Activated B cell treated with CpG ODN at 0.5 μM for 24 hours (primary cell): ENCODE measurements around the gene FADS1. TPM values are rescaled to one million over a fixed set of nuclear protein-coding genes. Genes with fewer than 3 reads are reported as not detected.

Source experiments
- ATAC-seq: fragments of 200-7000 bp; cut with Tn5 transposase; one replicate; pipeline ENCODE4 v1.10.0; 2021; ENCODE audit warnings: low read depth, mild to moderate bottlenecking, moderate library complexity
- CTCF ChIA-PET: fragments of 350-600 bp; sonication (Branson Sonifier 250); formaldehyde crosslinking; loops from one replicate; lab custom pipeline; 2021; ENCODE audit warnings: antibody characterized with exemption; lab: Charles Lee
- POLR2A ChIA-PET: fragments of 350-600 bp; sonication (Branson Sonifier 250); formaldehyde crosslinking; loops from one replicate; lab custom pipeline; 2021; ENCODE audit warnings: antibody characterized with exemption; lab: Charles Lee
- DNase-seq: peaks from one replicate; pipeline ENCODE4 v3.0.0; 2022
- H3K27ac Mint-ChIP-seq: one replicate; pipeline ENCODE4 v1.8.0; 2020; ENCODE audit warnings: mixed read lengths
- H3K27me3 Mint-ChIP-seq: one replicate; pipeline ENCODE4 v1.8.0; 2021; ENCODE audit warnings: mixed read lengths
- H3K36me3 Mint-ChIP-seq: one replicate; pipeline ENCODE4 v1.8.0; 2021; ENCODE audit warnings: low read depth, mixed read lengths
- H3K4me1 Mint-ChIP-seq: one replicate; pipeline ENCODE4 v1.8.0; 2021; ENCODE audit warnings: mixed read lengths
- H3K4me3 Mint-ChIP-seq: one replicate; pipeline ENCODE4 v1.8.0; 2020; ENCODE audit warnings: mild to moderate bottlenecking, mixed read lengths
- H3K9me3 Mint-ChIP-seq: one replicate; pipeline ENCODE4 v1.8.0; 2020; ENCODE audit warnings: mixed read lengths
- intact Hi-C: fragments of 100-400 bp; cut with micrococcal nuclease; formaldehyde crosslinking; loops from one replicate; pipeline ENCODE4 v1.15.1; 2024
- total RNA-seq: library from RNA; stranded (reverse); gene quantifications from 2 replicates; pipeline ENCODE4 v1.2.3, GENCODE V29; 2022
- TF ChIP-seq, protein P1 (sequence below): fragments of 200-600 bp; IDR thresholded peaks from one replicate; pipeline ENCODE4 v1.8.0; 2022; ENCODE audit warnings: antibody characterized with exemption, mild to moderate bottlenecking

Gene FADS1
- total RNA-seq, 1 donor from 2014 or later: 23.3 TPM

DNA sequence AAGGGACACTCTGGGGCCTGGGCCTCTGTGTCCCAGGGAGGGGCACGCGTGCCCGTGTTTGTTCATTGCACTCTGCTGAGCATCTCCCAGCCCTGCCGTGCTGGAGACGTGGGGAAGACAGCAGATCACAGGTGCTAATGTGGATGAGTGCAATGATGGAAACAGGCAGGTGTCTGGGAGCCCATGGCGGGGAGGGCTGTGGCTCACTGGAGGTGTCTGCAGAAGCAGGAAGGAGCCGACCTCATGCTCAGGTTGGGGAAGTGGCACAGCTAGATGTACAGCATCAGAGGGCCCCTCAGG lies 32.3 kb downstream of the FADS1 start:
- ChIA-PET CTCF (no interaction called here), POLR2A (no interaction called here)
- Mint-ChIP-seq H3K27me3 (no peaks in the 10 kb centered on the region), H3K27ac (no peak overlapping the region), H3K36me3 (peaks cover 48% of the 10 kb centered on the region), H3K9me3 (no peaks in the 10 kb centered on the region), H3K4me3 (no peak overlapping the region), H3K4me1 (peaks cover 15% of the 10 kb centered on the region)
- TF ChIP-seq, protein P1, sequence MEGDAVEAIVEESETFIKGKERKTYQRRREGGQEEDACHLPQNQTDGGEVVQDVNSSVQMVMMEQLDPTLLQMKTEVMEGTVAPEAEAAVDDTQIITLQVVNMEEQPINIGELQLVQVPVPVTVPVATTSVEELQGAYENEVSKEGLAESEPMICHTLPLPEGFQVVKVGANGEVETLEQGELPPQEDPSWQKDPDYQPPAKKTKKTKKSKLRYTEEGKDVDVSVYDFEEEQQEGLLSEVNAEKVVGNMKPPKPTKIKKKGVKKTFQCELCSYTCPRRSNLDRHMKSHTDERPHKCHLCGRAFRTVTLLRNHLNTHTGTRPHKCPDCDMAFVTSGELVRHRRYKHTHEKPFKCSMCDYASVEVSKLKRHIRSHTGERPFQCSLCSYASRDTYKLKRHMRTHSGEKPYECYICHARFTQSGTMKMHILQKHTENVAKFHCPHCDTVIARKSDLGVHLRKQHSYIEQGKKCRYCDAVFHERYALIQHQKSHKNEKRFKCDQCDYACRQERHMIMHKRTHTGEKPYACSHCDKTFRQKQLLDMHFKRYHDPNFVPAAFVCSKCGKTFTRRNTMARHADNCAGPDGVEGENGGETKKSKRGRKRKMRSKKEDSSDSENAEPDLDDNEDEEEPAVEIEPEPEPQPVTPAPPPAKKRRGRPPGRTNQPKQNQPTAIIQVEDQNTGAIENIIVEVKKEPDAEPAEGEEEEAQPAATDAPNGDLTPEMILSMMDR: no peak
- DNase-seq: no peak
- intact Hi-C loops: no loop called here
- no peak for ATAC-seq

DNA sequence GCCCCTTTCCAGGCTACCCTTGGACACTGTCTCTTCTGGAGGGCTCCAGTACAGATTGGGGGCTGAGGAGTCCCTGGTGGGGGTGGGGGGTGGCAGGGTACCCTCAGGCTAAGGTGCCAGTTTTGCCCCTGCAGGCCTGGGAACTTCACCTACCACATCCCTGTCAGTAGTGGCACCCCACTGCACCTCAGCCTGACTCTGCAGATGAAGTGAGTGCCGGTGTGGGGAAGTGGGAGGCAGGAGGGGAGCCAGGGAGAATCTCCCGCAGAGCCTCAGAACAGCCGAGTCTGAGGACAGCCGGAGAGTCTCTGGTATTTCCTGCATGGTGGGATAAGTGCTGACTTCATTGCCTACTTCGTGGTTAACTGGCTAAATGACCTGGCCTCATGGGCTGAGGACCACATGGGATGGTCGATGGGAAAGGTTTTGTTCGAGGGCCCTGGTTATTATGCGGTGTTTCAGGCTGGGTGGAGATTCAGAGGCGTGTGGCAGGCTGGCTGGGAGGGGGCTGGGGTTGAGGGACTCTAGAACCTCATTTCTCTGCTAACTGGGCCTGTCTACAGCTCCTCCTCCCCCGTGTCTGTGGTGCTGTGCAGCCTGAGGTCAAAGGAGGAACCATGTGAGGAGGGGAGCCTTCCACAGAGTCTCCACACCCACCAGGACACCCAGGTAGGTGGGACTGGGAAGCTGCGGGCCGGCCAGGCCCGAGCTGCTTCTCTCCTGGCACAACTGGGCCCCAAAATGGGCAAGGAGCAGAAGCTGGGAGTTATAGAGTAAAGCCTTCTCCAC lies 32.9 kb downstream of the FADS1 start:
- Mint-ChIP-seq H3K9me3 (no peaks in the 10 kb centered on the region), H3K4me1 (peaks cover 15% of the 10 kb centered on the region), H3K36me3 (peaks cover 44% of the 10 kb centered on the region), H3K27me3 (no peaks in the 10 kb centered on the region), H3K4me3 (no peak overlapping the region), H3K27ac (no peak overlapping the region)
- TF ChIP-seq, protein P1: no peak
- DNase-seq: no peak
- ChIA-PET POLR2A (no interaction called here), CTCF (no interaction called here)
- ATAC-seq: no peak
- intact Hi-C loops: no loop called here

DNA sequence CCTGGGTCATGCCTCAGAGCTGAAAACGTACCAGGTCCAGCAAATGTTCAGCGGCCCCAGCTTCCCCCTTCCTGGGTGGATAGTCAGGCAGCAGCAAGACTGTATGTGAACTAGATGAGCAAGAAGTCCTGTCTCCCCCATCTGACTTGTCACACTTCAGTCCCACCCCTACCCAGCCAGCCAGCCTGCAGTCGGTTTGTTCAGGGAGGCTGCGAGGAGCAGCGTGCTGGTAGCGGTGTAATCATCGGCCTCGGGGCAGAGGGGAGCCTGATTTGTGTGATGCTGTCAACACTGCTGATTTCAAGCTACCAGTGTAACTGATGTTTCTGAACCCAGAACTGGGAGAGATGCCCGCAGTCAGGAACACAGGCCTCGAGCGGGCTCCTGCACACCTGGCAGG lies 34.0 kb downstream of the FADS1 start:
- no peaks in the 10 kb centered on the region for H3K27me3 Mint-ChIP-seq
- TF ChIP-seq, protein P1: no peak
- no peak for DNase-seq
- no peaks in the 10 kb centered on the region for H3K9me3 Mint-ChIP-seq
- intact Hi-C loops: no loop called here
- peaks cover 19% of the 10 kb centered on the region for H3K4me1 Mint-ChIP-seq
- no peak overlapping the region for H3K4me3 Mint-ChIP-seq
- H3K27ac Mint-ChIP-seq: no peak overlapping the region
- peaks cover 36% of the 10 kb centered on the region for H3K36me3 Mint-ChIP-seq
- ChIA-PET POLR2A (no interaction called here), CTCF (interaction anchor here (1.5 kb wide), 1 partner anchor 14 kb away, joined by 4 read pairs; no protein-coding TSS in a partner anchor)
- no peak for ATAC-seq

DNA sequence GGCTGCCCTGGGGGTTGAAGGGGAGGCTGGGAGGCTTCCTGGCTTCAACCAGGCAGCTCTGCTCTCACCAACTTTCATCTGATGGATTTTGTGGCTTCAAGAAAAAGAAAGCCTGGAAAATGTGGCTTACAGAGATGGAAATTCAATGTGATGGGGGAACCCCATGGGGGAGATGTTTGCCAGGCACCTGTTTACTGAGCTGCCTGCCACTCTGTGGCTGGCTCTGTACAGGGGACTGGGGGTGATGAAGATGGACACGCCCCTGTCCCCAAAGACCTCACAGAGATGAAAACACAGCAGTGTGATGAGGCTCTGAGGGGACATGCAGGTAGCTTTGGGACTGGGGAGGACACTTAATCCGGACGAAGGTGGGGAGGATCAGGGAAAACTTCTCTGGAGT lies 34.5 kb downstream of the FADS1 start:
- H3K27ac Mint-ChIP-seq: no peak overlapping the region
- H3K9me3 Mint-ChIP-seq: no peaks in the 10 kb centered on the region
- CTCF ChIA-PET: interaction anchor here (1.5 kb wide), 1 partner anchor 15 kb away, joined by 4 read pairs; no protein-coding TSS in a partner anchor

DNA sequence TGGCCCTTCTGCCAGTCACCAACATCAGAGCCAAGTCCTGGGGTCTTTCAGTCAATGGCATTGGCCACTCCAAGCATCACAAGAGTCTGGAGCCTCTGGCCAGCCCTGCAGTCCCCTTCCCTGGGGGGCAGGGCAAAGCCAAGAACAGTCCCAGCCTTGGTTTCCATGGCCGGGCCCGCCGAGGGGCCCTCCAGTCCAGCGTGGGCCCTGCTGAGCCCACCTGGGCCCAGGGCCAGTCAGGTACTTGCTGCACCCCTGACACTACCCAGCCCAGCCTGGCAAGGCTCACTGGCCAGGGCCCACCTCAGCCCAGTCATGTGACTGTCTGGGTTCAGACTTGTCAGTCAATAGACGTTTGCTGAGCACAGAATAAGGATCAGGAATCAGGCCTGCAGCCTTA lies 35.2 kb downstream of the FADS1 start:
- peaks cover 25% of the 10 kb centered on the region for H3K36me3 Mint-ChIP-seq
- H3K4me3 Mint-ChIP-seq: no peak overlapping the region
- DNase-seq: no peak
- TF ChIP-seq, protein P1: no peak
- H3K27me3 Mint-ChIP-seq: peaks cover under 1% of the 10 kb centered on the region
- H3K27ac Mint-ChIP-seq: no peak overlapping the region
- intact Hi-C loops: no loop called here
- POLR2A ChIA-PET: no interaction called here
- ATAC-seq: no peak
- no peaks in the 10 kb centered on the region for H3K9me3 Mint-ChIP-seq
- CTCF ChIA-PET: no interaction called here
- H3K4me1 Mint-ChIP-seq: peaks cover 22% of the 10 kb centered on the region

More for the DNA sequence above, 34.5 kb downstream of the FADS1 start:
- Mint-ChIP-seq H3K27me3 (no peaks in the 10 kb centered on the region), H3K4me1 (peaks cover 19% of the 10 kb centered on the region), H3K36me3 (peaks cover 32% of the 10 kb centered on the region), H3K4me3 (no peak overlapping the region)
- TF ChIP-seq, protein P1: no peak
- DNase-seq: no peak
- POLR2A ChIA-PET: no interaction called here
- ATAC-seq: no peak
- intact Hi-C loops: no loop called here
